Measurements from ENCODE around the gene TMEM132A.

- TF ChIP-seq ZNF687 (CRISPR knock-in tag; IDR thresholded peaks at IDR 0.05) (no peak), TMF1 (CRISPR knock-in tag; IDR thresholded peaks at IDR 0.05; ENCODE audit: low read depth) (no peak), SKIL (CRISPR knock-in tag; IDR thresholded peaks at IDR 0.05; ENCODE audit: borderline replicate concordance) (no peak), CTCF (CRISPR knock-in tag; IDR thresholded peaks at IDR 0.05) (no peak), ATM (IDR thresholded peaks at IDR 0.05; ENCODE audit: borderline replicate concordance) (no peak), ZNF121 (CRISPR knock-in tag; IDR thresholded peaks at IDR 0.05) (no peak), GABPB1 (CRISPR knock-in tag; IDR thresholded peaks at IDR 0.05) (no peak), ZNF232 (CRISPR knock-in tag; IDR thresholded peaks at IDR 0.05; ENCODE audit: borderline replicate concordance) (no peak), ATF1 (CRISPR knock-in tag; IDR thresholded peaks at IDR 0.05) (no peak), BRF2 (CRISPR knock-in tag; IDR thresholded peaks at IDR 0.05) (no peak), RARA (CRISPR knock-in tag; IDR thresholded peaks at IDR 0.05) (no peak), KLF6 (CRISPR knock-in tag; IDR thresholded peaks at IDR 0.05) (no peak), ZNF646 (CRISPR knock-in tag; IDR thresholded peaks at IDR 0.05) (no peak), ZNF138 (CRISPR knock-in tag; IDR thresholded peaks at IDR 0.05; ENCODE audit: low read depth) (no peak)
Measured at GRCh38 chr11:60926500-60926899, 2.2 kb downstream of the TMEM132A start.
